Hematopoietic multipotent progenitor cell (in vitro differentiated cells): ENCODE data around the gene ESAM. TPM values are rescaled to one million over a fixed set of nuclear protein-coding genes. Genes with fewer than 3 reads are reported as not detected.
A peak's percentile ranks its signal among the peaks of the same experiment; 100 is the strongest.

ENCODE experiments used
- DNase-seq, 3 donors: peaks; one replicate each; pipeline ENCODE4 v3.0.0-alpha.2; 2011 to 2015; ENCODE audit warnings: low read depth in 2 of 3, low spot score in 2 of 3
- total RNA-seq: library from RNA; depleted of rRNA; stranded (reverse); fragments of >200 nt; gene quantifications from one replicate; pipeline ENCODE4 v1.2.3, GENCODE V29; 2012

The ESAM gene
- total RNA-seq, 1 donor, result 5.4 TPM

- DNase-seq, result no peak
Observed at GRCh38 chr11:124753624-124754023, 8.5 kb downstream of the ESAM start.

- DNase-seq, result no peak
Observed at GRCh38 chr11:124753205-124753604, 8.9 kb downstream of the ESAM start.

- no peak for DNase-seq
Observed at GRCh38 chr11:124752471-124753102, 9.5 kb downstream of the ESAM start.

GRCh38 chr11:124751741-124752470 lies 10.2 kb downstream of the ESAM start, which contains the start of gene VSIG2:
TSS of gene VSIG2 (minus strand) at chr11:124752255. CDS start at chr11:124752137, 118 bp downstream.
- no peak for DNase-seq

GRCh38 chr11:124751391-124751740 lies 10.7 kb downstream of the ESAM start:
- DNase-seq, result no peak

GRCh38 chr11:124749912-124750311 lies 12.2 kb downstream of the ESAM start:
- no peak for DNase-seq

- DNase-seq, result no peak
Observed at GRCh38 chr11:124748481-124749343, 13.4 kb downstream of the ESAM start.

GRCh38 chr11:124748100-124748418 lies 14.0 kb downstream of the ESAM start:
- no peak for DNase-seq

- DNase-seq, result no peak
Observed at GRCh38 chr11:124747406-124748099, 14.5 kb downstream of the ESAM start.

GRCh38 chr11:124746621-124747243 lies 15.4 kb downstream of the ESAM start:
- DNase-seq, result peak in 2 of 3 donors; percentile 82 to 84

- DNase-seq, result peak in 2 of 3 donors; percentile 41 to 48
Observed at GRCh38 chr11:124745835-124746620, 16.1 kb downstream of the ESAM start.

GRCh38 chr11:124745270-124745834 lies 16.7 kb downstream of the ESAM start:
- no peak for DNase-seq

- no peak for DNase-seq
Observed at GRCh38 chr11:124743050-124743449, 19.0 kb downstream of the ESAM start.

- DNase-seq, result no peak
Observed at GRCh38 chr11:124742555-124742954, 19.5 kb downstream of the ESAM start.

- DNase-seq, result peak in 2 of 3 donors; percentile 66 to 70
Observed at GRCh38 chr11:124740277-124740882, 21.7 kb downstream of the ESAM start.

GRCh38 chr11:124739479-124740276 lies 22.4 kb downstream of the ESAM start, which contains the start of gene NRGN:
TSS of gene NRGN (plus strand) at chr11:124739942. CDS start at chr11:124740085, 143 bp downstream.
- DNase-seq, result peak in 2 of 3 donors; percentile 82 to 87

GRCh38 chr11:124738713-124739478 lies 23.2 kb downstream of the ESAM start:
- DNase-seq, result no peak
